Kidney tubule cell (primary cell): ENCODE data around the gene PTX3.
A peak's percentile ranks its signal among the peaks of the same experiment; 100 is the strongest.

Experiments
- DNase-seq: peaks from one replicate; pipeline ENCODE4 v3.0.0-alpha.2; 2018; ENCODE audit warnings: low spot score

Gene PTX3

DNA sequence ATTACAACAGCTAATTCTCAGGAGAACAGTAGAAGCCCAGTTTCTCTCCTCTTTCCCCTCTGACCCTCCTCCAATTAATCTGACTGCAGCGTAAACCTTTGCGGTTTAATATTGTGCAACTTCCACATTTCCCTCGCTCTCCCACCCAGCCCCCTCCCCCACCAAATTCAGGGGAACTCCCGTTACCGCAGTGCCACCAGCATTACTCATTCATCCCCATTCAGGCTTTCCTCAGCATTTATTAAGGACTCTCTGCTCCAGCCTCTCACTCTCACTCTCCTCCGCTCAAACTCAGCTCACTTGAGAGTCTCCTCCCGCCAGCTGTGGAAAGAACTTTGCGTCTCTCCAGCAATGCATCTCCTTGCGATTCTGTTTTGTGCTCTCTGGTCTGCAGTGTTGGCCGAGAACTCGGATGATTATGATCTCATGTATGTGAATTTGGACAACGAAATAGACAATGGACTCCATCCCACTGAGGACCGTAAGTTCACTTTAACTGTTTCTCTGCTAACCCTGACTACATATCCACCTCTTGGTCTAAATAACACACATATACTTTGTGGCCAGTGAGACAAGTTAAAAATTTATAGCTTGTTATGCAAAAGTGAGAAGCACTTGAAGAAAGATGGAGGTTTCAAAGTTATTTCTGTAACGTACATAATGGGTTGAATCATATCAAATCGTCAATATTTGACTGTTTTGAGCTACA lies at the start of gene PTX3:
Gene PTX3 (plus strand): TSS at position 268 of the 709 bp plus-strand sequence. CDS start 84 bp downstream, at position 352.
- DNase-seq, result peak; percentile 74

DNA sequence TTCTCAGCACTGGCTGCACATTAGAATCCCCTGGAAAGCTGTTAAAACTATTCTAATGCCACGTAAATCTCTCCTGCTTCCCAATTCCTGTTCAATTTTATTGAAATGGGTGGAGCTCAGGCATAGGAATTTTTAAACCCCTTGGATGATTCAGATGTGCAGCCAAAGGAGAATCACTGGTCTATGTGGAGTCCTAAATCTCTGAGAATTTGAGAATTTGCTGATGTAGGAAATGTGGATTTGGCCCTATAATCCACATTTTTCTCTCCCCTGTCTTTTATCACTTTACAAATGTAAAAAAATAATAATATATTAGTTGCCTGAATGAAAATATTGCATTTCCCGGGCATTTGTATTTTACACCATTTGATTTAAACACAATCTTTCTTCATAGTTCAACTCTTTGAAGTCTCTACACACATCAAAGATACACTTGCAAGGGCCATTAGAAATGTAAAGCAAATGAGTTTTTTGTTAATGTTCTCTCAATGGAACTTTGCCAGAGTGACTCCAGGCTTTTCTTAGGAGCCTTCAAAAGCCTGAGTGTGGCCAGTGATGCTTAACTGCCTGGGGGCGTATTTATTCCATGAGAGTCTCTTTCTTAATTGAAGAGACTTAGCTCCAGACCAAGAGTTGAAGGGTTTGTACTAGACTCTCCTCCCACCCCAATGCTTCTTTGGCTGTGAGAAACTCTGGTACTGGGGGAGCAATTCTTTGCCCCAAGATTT lies 48.8 kb upstream of the PTX3 start:
- peak; percentile 53 for DNase-seq

DNA sequence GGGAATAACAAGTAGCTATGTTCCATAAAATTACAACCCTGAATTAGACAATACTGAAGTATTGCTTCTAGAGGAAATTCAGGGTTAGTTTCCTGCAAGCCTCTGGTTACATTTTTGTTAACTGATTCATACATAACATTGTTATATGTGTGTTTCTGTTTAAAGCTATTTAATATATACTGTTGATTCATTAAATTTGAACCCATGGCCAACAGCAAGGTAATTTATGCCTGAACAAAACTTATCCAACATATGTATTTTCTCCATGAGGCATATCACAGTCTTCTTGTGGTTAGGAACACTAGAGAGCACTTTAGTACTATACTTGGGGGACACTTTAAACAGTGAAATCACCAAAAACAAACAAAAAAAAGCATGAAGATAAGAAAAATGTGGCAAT lies 47.7 kb upstream of the PTX3 start:
- DNase-seq, result peak; percentile 20

DNA sequence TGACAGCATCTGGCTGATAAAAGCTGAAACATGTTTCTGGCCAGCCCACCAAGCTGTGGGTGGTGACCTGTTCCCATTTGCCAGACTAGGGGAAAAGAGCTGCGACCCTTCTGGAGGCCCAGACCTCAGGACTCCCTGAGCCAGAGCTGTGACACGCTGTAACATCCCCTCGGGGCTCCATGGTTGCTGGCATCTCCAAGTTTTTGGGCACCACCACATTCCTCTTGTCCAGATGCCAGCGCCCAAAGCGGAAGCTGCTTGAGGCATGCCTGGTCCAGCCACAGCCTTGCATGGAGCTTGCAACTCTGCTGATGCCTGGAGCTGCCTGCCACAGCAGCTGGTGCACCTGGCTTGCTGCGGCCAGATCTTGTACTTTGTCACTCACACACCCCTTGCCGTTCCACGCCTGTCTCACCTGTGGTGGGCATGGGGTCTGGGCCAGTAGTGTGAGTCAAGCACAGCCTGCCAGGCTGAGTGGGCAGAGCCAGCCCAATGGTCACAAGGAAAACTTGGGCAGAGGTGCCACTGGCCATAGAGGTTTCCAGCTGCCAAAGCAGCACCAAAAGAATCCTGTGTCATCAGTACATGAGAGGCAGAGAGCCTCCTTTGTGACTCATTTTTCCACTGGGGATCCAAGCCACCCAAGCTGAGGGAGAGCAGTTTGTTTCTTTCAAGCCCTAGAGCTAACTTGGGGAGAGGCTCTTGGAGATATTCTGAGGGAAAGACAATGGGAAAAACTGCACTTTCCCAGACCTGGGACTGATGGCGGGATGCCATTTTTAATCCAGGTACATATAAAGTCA lies 45.7 kb upstream of the PTX3 start:
- DNase-seq, result no peak

DNA sequence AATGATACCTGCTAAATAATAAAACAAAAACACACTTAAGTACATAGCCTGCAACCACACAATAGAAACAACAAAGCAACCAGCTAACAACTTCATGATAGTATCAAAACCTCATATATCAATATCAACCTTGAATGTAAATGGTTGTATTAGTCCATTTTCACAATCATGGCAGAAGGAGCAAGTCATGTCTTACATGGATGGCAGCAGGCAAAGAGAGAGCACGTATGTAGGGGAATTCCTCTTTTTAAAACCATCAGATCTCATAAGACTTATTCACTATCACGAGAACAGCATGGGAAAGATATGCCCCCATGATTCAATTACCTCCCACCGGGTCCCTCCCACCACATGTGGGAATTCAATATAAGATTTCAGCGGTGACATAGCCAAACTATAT lies 44.5 kb upstream of the PTX3 start:
- DNase-seq, result no peak

DNA sequence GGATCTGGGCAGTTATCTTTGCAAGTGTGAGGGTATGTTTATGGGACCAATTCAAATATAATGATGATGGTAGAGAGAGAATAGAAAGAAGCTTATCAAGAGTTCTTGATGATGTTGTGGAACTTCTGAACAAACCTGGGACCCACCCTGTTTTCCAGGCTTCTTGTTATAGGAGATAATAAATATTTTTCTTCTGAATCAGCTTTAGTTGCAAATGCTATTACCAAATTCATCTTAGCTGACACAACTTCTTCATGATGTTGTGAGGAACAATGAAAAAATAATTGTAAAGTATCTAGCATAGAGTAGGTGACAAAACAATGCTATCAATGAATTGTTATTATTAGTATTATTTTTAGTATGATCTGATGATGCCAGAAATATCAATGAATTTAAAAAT lies 43.5 kb upstream of the PTX3 start:
- DNase-seq, result no peak

DNA sequence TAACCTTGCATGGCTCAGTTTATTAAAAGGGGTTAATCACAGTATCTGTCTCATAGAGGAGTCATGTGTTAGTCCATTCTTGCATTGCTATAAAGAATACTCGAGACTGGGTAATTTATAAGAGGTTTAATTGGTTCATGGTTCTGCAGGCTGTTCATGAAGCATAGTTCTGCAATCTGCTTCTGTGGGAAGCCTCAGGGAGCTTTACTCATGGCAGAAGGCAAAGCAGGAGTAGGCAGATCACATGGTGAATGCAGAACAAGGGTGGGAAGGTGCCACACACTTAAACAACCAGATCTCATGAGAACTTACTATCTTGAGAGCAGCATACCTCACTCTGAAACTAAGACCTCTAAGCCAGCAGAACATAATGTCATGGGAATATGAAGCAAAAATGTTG lies 42.2 kb upstream of the PTX3 start:
- DNase-seq, result no peak

DNA sequence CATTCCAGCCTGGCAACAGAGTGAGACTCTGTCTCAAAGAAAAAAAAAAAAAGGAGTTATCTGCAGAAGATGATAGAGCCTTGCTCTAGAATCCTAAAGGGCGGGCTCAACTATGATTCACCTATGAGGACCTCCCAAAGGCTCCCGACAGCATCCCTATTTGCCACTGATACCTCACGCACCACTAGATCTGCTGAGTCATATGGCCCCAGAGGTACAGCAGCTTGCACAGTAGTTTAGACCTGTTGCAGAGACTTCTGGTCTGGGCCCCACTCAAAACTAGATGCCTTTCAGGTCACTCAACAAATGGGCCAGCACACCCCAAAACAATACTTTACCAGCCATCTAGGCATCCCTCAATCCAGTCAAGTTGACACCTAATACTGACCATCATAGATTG lies 38.1 kb upstream of the PTX3 start:
- peak; percentile 42 for DNase-seq

DNA sequence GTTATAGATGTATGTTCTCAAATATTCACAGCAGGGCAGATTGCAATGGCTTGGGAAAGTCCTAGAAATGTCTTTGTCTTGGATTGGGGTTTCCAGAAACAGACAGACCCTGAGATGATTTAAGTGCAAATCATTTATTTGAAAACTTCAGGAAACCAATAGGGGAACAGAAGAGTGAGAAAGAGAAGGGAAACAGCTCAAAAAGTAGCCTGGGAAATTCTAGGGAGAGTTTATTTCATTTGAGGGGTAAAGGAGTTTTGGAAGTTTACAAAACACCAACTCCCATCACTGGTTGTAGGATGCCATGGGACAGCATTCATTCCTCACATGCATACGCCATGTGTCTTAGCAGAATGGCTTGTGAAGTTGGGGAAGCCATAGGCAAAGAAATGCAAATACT lies 32.3 kb upstream of the PTX3 start:
- DNase-seq, result no peak

DNA sequence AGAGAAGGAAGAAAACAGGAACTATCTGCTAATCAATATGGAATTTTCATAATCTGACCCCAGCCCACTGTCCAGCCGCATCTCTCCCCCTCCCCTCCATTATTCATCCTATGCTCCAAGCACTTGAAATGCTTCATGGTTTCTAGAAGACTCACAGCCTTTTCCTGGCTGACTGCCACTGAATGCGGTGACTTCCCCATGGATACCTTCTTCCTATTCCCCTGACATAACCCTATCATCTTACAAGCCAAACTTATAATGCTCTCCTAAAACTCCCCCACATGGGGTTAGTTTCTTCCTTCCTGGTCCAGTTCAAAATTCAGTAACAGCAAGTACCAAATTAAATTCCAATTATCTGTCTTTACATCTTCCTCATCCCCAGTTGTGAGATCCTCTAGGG lies 31.2 kb upstream of the PTX3 start:
- DNase-seq, result peak; percentile 58

DNA sequence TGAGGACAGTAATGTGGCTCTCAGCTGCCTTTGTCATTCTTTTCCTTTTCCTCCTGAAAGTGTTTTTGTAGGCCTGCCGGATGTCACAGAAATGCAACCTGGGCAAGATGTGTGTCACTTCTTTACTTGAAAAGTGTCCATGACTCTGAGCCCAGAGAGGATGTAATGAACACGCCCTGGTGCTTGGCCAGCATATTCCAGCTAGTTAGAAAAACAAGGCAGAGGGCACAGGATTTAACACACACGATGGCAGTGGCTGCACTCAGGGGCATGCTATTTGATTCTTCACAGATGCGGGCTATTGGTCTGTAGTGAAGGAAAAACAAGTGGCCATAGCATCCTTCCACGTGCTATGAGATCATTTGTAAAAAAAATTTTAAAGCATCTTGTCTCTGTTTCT lies 30.3 kb upstream of the PTX3 start:
- no peak for DNase-seq

DNA sequence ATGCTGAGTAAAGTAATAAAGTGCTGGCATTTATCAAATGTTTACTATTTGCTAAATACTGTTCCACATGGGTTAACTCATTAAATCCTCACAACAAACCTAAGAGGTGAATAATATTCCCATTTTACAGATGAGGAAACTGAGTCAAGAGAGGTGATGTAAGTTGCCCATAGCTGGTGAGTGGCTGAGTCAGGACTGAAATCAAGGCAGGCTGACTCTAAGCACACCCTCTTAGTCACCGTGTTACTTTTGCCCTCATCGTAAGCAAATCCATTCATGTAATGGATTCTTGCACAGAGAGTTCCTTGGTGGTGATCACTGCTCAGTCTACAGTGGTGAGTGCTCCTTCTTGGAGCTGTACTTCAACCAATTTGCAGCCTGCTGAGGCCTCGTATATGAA lies 28.9 kb upstream of the PTX3 start:
- no peak for DNase-seq

DNA sequence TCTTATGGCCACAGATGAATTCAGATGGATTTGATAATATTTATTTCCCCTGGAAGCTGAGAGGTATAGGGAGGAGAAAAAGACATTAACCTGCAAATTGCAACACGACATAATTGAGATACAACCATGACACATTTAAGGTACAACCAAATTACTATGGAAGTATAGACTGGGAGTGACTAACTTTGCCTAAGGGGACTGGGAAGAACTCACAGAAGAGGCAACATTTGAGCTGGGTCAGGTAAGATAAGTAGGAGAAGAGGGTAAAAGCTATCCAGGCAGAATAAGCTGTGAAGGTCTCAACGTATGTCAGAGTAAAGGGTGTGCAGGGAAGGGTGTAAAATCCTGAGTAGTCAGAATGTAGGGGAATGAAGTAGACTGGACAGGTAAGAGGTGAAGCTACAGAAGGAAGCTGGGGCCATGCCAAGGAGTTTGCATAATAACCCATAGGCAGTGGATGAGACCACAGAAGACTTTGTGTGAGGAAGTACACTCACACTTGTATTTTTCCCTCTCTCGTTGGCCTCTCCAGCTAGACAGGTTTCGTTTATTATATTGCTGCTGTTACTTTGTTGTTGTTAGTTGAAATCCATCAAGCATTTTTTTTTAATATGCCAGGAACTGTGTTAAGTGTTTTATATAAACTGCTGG lies 28.0 kb upstream of the PTX3 start:
- DNase-seq, result peak; percentile 21

DNA sequence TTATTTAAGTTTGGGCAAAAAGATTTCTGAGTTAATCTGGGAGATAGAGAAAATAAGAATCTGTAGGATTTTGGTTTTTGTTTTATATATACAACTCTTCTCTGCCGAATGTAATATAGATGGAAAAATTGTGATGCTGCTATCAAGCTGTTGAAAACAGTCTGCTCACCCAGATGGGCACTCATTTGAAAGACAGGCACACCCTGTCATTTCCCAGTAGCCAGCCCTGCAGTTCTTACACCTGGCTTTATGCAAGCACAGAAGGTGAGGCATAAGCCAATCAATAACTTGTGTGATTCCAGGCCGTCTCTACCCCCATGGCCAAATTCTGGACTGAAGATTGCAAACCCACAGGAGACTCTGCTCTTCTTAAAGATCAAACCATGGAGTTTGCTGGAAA lies 27.1 kb upstream of the PTX3 start:
- no peak for DNase-seq

DNA sequence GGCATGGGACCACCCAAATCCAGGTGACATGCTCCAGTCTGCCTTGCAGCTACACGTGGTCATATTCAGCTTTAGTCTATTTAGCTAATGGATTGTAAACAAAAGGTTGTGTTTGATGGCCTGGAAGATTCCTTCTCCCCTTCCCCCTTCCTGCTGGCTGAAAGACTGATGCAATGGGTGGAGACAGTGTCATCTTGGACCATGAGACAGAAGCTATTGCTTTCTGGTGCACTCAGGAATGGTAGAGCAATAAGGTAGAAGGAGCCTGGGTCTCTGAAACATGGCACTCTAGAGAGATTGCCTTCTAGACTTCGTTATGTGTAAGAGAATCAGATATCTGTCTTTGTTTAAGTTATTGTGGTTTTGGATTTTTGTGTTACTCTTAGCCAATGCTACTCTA lies 25.7 kb upstream of the PTX3 start:
- no peak for DNase-seq

DNA sequence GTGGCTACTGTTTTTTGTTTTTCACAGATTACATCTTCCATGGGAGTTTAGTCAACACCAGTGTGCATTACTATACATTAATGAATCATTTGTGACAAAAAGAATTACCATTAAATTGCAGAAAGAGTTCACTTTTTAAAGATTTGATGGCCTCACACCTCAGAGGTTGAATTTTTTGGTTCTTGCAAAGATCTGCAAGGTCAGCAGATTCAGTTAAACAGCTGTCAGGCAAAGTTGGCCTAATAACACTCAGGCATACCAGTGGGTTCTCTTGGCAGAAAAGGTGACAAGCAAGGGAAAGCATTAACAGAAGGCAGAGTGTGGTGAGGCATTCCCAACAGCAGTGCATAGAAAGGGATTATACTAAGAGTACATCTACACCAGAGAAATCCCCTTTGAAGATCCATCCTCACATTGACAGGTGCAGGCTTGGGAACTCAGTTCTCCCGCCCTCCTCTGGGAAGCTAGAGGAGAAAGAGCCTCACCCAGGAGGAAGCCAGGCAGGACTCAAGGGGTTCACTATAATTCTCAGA lies 24.3 kb upstream of the PTX3 start:
- no peak for DNase-seq

DNA sequence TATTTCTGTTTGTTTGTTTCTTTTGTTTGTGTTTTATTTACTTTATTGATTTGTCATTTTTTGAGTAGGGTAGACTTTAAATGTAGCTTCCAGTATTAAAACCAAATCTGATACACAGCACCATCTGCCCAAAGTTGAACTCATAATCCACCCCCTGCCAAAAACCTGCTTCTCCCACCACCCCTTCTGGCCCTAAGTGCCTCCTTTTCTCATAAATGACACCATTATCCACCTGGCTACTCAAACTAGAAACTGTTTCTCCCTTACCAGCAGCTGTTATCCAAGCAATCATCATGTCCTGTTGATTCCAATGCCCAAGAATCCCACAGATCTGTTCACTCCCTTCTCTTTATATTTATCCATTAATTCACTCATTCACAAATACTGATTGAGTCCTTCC lies 21.8 kb upstream of the PTX3 start:
- no peak for DNase-seq

DNA sequence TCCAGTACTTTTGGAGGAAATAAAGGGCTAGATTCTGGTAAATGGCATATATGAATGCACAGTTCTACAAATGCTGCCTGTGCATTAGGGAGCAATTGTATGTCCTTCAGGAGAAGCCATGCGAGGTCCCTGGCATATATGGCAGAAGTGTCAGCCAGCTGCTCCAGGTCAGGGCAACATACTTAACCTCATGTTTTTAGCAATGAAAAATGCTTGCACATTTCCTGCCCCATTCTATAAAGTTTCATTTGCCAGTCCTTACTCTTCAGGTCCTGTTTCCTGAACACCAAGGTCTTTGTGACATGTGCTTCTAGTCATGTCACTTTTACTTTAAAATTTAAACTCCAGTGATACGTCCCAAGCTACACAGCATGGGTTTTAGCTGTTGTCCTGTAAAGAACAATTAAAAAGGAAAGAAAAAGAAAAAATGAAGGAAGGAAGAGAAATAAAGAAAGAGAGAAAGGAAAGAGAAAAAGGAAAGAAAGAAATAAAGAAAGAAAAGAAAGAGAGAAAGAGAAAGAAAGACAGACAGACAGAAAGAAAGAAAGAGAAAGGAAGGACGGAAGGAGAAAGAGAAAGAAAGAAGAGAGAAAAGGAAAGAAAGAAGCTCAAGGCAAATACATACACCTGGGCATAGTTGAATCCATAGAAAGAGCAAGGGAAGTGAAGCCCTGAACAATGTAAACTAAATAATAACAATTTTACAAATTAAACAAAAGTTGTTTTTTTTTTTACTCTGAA lies 20.1 kb upstream of the PTX3 start:
- no peak for DNase-seq

DNA sequence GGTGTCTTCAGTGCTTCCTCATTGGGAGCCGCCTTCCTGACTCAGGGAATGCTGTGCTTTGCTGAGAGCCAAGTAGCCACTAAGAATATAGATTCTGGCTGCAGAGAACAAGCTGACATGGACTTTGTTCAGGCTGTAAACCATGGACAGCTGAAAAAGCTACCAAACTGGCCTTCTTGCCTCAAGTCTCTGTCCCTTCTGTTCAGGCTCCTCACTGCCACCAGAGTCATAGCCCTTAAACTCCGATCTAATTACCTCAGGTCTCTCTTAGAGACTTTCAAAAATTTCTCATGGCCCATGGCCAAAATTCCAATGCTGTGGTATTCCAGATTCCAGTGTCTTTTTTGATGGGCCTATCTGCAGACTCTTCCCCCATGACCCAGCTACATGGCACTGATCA lies 19.4 kb upstream of the PTX3 start:
- peak; percentile 76 for DNase-seq

DNA sequence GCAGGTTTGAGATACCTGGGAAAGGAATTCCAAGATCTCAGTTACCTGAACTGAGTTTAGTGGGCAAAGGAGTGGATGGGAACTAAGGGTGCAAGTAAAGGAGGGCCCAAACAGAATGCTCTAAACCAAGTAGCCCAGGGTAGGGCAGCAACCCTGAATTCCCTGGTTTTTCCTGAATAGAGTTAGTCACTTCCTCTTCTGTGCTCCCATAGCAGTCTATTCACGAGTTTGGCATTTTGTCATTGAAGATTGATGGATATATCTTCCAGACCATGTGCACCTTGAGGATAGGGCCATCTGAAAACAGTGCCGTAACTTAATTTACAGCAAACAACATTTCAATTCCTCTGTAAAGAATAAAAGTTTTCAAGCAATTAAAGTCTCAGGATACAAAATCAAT lies 18.5 kb upstream of the PTX3 start:
- DNase-seq, result peak; percentile 66

DNA sequence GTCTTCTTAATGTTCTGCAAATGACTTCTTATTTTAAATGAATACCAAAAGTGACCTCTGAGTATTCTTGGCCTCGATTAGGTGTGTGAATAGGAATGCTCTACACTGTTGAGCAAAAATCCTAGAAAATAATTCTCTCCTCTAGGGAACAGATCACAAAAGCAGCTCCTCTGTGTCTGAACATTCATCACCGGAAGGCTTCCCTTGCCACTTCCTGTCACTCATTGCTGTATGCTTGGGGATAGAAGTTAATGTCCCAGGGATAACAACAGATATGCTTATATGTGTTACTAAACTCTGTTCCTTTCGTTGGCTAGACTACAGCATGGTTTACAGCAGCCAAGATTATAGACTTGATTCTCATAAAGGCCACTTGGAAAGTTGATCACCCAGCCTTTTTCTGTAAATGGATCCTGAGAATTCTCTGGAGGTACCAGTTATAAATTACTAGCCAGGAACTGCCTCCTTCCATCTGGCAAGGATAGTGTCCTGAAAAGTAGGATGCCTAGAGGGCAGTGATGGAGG lies 16.0 kb upstream of the PTX3 start:
- no peak for DNase-seq
